ENCODE results near the gene TMBIM6.

- TF ChIP-seq POLR2A (IDR thresholded peaks at IDR 0.05; ENCODE audit: low read depth, low read length), result no peak
- no peak for TF ChIP-seq POLR2AphosphoS5 (IDR thresholded peaks at IDR 0.05; ENCODE audit: low read depth, low read length)
- TF ChIP-seq TAF1 (IDR thresholded peaks at IDR 0.05; ENCODE audit: borderline replicate concordance, low read depth, low read length), result no peak
Observed at GRCh38 chr12:49693931-49694444, 47.4 kb upstream of the TMBIM6 start.

All from GM12892 (cell line).